NCI-H2029 treated with DMSO at 0.1 percent for 48 hours (cell line): ENCODE results near the gene LRRC4B.

Experiments
- DNase-seq: peaks from one replicate; lab custom pipeline; 2025; lab: John Stamatoyannopoulos, UW

The LRRC4B gene

DNA sequence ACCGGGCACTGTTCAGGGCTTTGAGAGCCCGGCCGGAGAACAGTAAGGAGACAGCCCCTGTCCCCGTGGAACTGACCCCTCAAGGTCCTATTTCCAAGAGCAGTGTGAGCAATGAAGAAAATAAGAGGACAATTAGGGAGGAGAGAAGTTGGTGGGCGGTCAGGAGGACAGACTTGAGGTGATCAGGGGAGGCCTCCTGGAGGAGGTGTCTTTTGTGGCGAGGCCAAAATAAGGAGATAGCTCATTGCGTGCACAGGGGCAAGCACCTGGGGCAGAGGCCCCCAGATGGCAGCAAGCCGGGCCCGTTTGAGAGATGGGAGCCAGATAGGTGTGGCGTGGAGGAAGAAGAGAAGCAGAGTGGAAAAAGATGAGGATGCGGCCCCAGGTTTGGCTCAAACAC lies 2.8 kb upstream of the LRRC4B start:
- DNase-seq = no peak

DNA sequence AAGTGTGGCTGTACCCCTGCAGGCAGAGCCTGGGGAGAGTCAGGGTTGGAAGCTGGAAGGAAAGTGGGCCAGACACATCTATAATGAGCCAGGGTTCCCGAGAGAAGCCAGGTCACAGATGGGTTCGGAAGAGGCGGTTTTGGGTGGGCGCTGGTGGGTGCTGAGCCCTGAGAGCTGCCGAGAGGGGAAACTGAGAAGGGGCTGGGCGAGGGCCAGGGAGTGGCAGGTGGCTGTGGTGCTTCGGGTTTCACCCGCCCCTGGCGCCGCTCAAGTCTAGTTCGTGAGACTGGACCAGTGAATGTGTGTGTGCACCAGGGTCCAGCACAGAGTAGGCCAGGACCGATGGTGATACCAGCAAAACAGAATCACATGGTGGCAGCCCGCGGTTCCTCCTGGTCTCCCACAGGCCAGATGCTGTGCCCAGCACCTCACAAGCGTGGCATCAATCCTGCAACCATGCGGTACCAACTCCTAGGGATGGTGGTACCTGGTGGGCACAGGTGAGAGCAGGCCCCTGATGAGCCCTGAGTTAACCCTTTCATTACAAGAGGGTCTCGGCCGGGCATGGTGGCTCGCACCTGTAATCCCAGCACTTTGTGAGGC lies 1.8 kb upstream of the LRRC4B start:
- DNase-seq = no peak

- no peak for DNase-seq
These were observed 778 bp upstream of the LRRC4B start for GRCh38 chr19:50568728-50569698.

DNA sequence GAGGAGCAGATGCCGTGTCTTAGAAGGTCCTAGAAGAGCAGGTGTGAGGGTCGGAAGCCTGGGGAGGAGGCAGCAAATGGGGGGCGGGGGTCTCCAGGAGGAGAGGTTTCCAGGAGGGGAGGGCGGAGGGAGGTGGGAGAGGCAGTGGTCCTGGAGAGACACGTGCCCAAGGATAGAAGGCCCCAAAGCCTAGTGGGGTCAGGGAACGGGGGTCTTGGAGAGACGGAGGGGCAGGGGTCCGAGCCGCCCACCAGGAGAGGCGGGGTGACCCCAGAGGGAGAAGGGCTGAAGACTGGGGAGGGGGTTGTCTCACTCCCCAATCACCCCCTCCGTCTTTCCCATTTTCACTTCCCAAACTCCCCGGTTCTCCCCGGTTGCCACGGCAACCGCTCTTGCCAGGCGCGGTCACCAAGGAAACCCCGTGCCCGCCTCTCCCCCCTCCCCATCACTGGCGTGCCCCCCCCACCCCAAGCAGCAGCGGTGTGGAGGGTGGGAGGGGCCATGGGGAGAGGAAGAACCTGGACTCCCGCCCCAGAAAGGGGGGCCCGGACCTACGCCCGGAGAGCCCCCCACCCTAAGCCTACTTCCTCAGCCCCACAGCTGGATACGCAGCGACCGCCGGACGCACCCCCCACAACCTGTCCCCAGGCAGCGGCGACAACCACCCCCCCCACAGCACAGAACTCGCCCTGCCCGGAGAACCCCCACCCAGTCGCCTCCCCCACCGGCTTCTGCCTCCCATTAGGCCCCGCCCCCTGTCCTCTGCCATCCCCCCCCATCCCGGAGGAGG lies 988 bp downstream of the LRRC4B start:
- DNase-seq = no peak

- DNase-seq = no peak
These were observed 2.0 kb downstream of the LRRC4B start for GRCh38 chr19:50565984-50566903.

DNA sequence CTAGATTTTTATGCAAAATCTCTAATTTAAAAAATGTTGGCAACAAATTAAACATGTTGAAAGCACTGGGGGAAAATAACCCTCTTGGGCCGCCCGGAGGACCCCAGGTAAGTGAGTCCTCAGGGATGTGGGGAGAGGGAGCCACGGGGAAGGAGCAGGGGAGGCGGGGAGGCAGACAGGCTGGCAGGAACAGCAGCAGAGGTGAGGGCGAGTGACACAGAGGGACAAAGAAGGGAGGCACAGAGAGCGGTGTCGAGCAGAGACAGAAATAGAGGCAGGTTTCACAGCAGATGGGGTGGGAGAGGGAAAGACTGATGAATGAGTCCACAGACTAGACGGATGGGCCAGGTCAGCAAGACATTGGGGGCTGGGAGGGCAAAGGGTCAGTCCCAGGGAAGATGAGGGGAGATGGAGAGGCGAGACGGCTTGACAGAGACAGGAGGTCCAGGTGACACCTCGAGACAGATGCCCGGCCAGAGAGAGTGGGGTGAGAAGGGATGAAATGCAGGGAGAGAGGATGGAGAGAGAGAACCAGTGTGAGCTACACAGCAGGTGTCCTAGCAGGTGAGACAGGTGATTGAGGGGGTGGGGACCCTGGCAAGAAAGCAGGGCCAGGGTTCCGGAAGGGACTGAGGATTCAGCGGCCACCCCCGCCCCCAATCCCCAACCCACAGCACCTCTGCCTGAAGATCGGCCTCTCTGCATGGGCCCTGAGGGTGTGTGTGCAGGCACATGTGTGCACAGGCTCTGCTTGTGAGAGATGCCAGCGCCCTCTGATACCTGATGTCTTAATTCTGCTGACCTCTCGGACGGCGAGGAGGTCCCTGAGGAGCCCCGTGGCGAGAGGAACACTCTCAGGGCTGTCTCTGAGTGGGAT lies 3.8 kb downstream of the LRRC4B start:
- no peak for DNase-seq

DNA sequence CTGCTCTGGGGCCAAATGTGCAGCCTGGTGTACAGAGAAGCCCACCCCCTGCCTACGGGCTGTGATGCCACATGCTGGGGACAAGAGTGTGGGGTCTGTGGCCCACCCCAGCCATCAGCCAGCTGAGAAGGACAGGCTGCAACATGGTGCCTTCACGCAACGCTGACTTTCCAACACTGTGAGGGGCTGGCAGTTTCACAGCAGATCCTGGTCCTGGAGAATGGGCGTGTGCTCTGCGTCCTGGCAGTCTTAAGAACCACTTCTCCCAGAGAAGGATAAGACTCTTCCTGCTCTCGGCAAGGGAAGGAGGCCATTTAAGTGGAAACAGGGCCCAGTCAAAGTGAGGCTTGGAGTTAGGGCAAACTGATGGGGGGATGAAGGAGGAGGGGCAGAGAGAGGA lies 4.6 kb downstream of the LRRC4B start:
- no peak for DNase-seq

DNA sequence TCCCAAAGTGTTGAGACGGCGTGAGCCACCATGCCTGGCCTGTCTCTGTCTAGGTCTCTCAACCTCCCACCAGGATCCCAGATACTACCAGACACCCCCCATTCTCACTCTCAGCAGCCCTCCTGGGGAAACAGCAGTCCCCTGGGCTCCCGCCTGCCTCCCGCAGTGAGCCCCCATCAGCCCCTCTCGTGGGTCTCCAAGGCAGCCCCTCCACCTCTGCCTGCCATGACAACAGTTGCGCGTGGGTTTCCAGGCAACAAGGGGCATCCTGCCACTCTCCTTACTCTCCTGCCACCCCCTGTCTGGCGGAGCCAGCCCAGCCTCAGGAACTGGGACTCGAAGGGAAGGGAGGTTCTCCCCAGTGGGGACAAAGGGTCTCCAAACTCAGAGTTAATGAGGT lies 5.2 kb downstream of the LRRC4B start:
- DNase-seq = no peak

GRCh38 chr19:50562329-50562728 lies 5.9 kb downstream of the LRRC4B start:
- DNase-seq = no peak

DNA sequence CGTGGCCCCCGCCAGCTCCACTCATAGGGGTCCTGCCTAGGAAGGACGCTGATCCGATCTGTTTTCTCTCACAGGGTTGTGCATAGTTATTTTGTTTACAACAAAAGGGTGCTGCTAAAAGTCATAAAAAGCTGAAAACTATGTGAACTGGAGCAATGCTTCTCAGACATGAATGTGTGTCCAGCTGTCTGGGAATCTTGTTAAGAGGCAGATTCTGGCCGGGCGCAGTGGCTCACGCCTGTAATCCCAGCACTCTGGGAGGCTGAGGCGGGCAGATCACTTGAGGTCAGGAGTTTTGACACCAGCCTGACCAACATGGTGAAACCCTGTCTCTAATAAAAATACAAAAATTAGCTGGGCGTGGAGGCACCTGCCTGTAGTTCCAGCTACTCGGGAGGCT lies 8.6 kb downstream of the LRRC4B start:
- no peak for DNase-seq

DNA sequence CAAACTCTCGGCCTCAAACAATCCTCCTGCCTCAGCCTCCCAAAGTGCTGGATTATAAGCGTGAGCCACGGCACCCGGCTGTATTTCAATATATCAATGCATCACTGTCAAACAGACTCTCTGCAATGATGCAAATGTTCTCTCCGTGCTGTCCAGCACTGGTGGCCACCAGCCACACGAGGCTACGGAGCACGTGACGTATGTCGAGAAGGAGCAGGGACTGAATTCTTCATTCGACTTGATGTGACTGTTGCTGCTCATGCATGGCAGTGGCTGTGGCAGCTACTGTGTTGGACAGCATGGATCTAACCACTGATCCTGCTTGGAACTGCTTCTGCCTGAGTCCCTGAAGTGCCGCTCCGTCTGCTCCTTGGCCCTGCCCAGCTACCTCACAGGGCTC lies 9.8 kb downstream of the LRRC4B start:
- no peak for DNase-seq

GRCh38 chr19:50558039-50558438 lies 10.2 kb downstream of the LRRC4B start:
- no peak for DNase-seq

- DNase-seq = no peak
These were observed 11.1 kb downstream of the LRRC4B start for GRCh38 chr19:50557009-50557613.

DNA sequence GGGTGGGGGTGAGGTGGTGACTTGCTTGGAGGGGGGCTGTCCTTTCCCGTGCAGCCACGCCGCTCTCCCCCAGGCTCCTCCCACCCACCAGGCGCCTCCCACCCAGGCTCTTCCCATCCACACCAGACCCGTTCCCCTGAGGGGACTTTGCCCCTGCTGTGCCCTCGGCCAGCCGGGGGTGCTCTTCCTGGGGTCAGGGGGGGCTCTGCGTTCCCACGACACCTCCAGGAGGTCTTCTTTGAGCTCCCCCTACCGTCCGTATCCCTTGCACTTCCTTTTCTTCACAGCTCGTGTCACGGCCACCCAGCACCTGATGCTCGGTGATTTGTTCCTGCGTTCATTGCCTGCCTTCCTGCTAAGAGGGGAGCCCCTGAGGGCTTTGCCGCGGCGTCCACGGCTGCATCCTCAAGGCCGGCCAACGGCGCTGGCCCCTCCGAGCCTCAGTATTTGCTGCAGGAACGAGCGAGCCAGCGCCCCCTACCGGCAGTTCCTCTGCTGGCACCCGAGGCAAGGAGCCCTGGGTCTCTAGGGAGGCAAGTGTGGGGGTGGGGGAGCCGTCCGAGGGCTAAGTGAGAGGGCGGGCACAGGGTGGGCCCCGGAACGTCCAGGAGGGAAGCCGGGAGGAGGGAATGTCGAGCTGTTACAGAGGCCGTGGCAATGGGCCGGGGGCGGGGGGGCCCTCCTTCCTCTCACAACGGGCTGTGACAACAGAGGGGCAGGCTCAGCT lies 11.8 kb downstream of the LRRC4B start:
- DNase-seq = no peak

DNA sequence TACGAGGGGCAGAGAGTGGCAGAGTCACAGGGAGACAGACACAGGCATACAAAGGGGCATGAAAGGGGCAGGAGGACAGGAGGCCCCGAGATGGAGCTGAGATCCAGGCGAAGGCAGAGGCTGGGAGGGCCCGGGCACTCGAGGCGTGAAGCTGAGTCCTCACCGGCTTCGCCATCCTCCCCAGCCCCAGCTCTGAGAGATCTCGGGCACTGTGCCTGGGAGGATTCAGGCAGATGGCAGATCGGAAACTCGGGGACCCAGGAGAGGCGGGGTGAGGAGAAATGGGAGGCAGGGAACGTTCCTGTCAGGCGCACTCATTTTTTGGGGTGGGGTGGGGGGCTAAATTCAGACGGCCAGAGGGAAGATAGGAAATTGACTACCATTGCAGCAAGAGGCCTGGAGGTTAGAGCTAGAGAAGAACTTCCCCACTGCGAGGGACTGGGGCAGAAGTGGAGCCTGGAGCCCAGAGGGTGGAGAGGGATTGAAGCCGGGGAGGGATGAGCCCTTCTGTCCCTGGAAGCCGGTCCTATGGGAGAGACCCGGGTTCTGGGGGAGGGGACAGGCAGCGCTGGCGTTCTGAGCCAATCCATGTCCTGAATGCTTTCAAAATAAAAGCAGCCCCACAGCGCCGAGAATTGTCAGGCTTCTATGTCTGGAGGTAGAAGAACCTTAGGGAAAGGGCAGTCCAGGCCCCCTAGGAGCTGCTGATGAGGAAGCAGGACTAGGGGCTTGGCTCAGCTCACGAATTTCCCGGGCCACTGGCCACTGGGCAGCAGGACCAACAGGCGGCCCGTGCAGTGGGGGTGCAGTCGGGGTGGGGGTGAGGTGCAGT lies 12.6 kb downstream of the LRRC4B start:
- no peak for DNase-seq

GRCh38 chr19:50555033-50555432 lies 13.2 kb downstream of the LRRC4B start:
- no peak for DNase-seq

DNA sequence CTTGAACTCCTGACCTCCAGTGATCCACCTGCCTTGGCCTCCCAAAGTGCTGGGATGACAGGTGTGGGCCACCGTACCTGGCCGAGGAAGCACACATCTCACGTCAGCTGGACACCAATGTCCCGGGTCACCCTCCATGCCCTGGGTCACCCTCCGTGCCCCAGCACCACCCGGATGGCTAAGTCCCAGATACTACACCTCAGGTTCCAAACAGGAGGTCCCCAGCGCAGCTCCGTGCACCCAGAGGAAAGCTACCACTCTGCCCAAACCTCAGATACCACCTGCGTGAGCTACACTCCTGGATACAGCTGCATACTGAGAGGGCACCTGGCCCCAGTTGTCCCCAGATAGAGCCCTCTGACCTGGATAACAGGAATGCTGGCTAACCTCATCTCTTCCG lies 14.0 kb downstream of the LRRC4B start:
- no peak for DNase-seq

DNA sequence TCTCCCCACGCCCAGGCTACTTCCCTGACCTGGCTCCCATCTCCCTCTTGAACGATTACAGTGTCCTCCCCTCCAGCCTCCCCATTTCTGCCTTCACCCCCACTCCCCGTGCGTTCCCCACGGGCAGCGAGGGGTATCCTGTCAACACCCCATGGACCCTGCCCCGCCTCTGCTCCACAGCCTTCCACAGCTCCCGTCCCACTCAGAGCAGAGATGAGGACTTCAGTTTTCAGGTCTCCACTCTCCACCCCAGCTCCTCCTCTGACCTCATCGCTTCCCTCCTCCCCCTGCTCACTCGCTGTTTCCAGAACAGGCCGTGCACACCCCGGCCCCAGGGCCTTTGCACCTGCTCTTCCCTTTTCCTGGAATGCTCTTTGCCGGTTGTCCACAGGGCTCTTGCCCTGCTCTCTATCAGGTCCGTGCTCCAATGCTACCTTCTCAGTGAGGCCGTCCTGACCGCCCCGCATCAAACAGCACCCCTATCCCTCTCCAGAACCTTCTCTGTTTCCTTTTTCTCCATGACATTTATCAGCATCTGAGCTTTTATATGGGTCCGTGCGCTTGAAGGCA lies 15.0 kb downstream of the LRRC4B start:
- DNase-seq = no peak
